GM18868 (cell line): ENCODE results near the gene ZNF302.
A peak's percentile ranks its signal among the peaks of the same experiment; 100 is the strongest.

Experiments used
- ATAC-seq: cut with Tn5 transposase; IDR thresholded peaks from one replicate; pipeline ENCODE4 v1.9.1; 2021; ENCODE audit warnings: mild to moderate bottlenecking, moderate library complexity; ENCODE audit not compliant: unreplicated experiment

The ZNF302 gene

GRCh38 chr19:34731019-34731829, 53.7 kb downstream of the ZNF302 start:
- no peak for ATAC-seq

- no peak for ATAC-seq
These were observed 54.5 kb downstream of the ZNF302 start for GRCh38 chr19:34731964-34732363.

GRCh38 chr19:34732612-34733211, 55.2 kb downstream of the ZNF302 start:
- no peak for ATAC-seq

- peak; percentile 25 for ATAC-seq
These were observed 55.8 kb downstream of the ZNF302 start for GRCh38 chr19:34733266-34733745.

- ATAC-seq = peak; percentile 82
These were observed 56.5 kb downstream of the ZNF302 start, which contains the start of gene ZNF181 for GRCh38 chr19:34733746-34734536. ZNF181 (plus strand) TSS chr19:34734243; CDS start chr19:34735038, 795 bp downstream.

GRCh38 chr19:34734537-34735103, 57.1 kb downstream of the ZNF302 start:
- ATAC-seq = peak; percentile 54
